Esophagus muscularis mucosa (tissue), 4 donors: ENCODE measurements around the gene ANKS1A.

Experiments
- EP300 ChIP-seq: sonication (generic); formaldehyde crosslinking; IDR thresholded peaks from one replicate; pipeline ENCODE4 v1.6.1; 2017; ENCODE audit warnings: antibody characterized with exemption
- POLR2AphosphoS5 ChIP-seq, 2 donors: sonication (generic); formaldehyde crosslinking; IDR thresholded peaks; one replicate each; pipeline ENCODE4 v1.6.1; 2017; ENCODE audit warnings: antibody characterized with exemption in 2 of 2
- TF ChIP-seq, protein P1 (sequence below), 3 experiments: fragments of 200-600 bp in 2 of 3; fragments of 450-650 bp in 1 of 3; sonication (generic) in 2 of 3; IDR thresholded peaks; one replicate each; pipeline ENCODE4 v1.5.1; 2017 to 2019; ENCODE audit warnings: antibody characterized with exemption in 3 of 3, mild to moderate bottlenecking in 2 of 3, moderate library complexity in 1 of 3

DNA sequence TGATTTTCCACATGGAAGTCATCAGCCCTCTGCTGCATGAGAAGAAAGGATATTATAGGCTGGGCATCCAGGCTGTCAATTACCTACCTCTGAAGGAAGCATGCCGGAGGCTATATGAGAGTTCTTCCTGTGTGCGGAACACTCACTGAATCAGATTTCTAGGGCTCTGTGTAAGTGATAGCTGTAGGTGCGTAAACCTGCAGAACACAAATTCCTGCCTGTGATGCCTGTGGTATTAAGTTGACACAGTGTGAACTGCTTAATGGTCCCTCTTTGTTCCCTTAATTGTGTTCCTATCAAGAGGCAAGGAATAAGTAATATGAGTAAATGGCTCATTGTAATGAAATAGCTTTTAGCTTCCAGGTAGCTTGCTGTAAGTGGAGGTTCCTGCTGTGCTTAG is 103.3 kb downstream of the ANKS1A start:
- TF ChIP-seq, protein P1, sequence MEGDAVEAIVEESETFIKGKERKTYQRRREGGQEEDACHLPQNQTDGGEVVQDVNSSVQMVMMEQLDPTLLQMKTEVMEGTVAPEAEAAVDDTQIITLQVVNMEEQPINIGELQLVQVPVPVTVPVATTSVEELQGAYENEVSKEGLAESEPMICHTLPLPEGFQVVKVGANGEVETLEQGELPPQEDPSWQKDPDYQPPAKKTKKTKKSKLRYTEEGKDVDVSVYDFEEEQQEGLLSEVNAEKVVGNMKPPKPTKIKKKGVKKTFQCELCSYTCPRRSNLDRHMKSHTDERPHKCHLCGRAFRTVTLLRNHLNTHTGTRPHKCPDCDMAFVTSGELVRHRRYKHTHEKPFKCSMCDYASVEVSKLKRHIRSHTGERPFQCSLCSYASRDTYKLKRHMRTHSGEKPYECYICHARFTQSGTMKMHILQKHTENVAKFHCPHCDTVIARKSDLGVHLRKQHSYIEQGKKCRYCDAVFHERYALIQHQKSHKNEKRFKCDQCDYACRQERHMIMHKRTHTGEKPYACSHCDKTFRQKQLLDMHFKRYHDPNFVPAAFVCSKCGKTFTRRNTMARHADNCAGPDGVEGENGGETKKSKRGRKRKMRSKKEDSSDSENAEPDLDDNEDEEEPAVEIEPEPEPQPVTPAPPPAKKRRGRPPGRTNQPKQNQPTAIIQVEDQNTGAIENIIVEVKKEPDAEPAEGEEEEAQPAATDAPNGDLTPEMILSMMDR (IDR thresholded peaks at IDR 0.05): no peak
- no peak for TF ChIP-seq EP300
- TF ChIP-seq POLR2AphosphoS5 (IDR thresholded peaks at IDR 0.05): no peak
